ENCODE results near the gene FAM187B.

FAM187B gene

GRCh38 chr19:35178701-35179100 is 49.8 kb downstream of the FAM187B start:
- DNase-seq (ENCODE audit: low read depth, low spot score): no peak

- DNase-seq (ENCODE audit: low read depth, low spot score): no peak
Observed at GRCh38 chr19:35177377-35178274, 50.9 kb downstream of the FAM187B start.

DNA sequence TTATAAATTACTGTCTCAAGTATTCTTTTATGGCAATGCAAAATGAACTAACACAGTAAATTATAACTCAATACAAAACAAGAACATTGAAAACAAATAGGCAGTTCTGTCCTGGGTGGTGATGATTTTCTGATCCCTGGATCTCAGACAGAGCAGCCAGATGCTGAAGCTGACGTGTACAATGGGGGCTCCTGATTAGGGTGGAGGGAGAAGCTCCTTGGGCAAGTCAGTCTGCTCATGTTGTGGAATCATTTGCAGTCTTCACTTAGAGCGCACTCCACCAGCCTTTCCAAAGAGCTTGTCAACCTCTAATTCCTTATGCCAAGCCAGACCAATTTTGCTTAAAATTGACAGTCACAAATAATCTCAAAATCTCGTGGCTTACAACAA is 52.4 kb downstream of the FAM187B start:
- no peak for DNase-seq (ENCODE audit: low read depth, low spot score)

Data from activated naive CD8-positive, alpha-beta T cell treated with anti-CD3 and anti-CD28 coated beads, Interleukin-2, amount 50 U/mL, for 16 hours (primary cell).